ENCODE data around the gene CMTM5. TPM values are rescaled to one million over a fixed set of nuclear protein-coding genes. Genes with fewer than 3 reads are reported as not detected.

CMTM5 gene
- total RNA-seq, 1 donor from 2014 or later = not detected

DNA sequence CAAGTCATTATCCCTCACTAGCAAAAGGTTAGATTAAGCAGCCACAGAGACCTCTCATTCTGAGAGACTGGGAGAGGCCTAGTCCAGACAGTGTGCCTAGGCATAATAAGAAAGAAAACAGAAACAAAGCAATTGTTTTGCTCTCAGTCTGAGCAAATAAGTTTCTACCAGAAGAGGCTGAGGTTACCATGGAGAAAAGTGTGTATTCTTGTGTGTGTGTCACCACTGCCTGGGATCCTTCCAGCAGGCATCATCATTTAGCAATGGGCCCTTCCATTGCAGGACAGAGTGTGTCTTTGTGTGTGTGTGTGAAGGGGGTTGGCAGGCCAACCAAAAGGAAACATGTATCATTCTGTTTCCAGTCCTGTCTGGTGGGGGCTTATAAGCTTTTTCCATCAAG lies 15.5 kb upstream of the CMTM5 start:
- Mint-ChIP-seq H3K9me3 (no peaks in the 10 kb centered on the region), H3K4me1 (ENCODE audit: low read depth) (no peaks in the 10 kb centered on the region), H3K36me3 (ENCODE audit: low read depth) (no peaks in the 10 kb centered on the region), H3K27me3 (ENCODE audit: insufficient read depth) (peaks cover 15% of the 10 kb centered on the region), H3K4me3 (no peak overlapping the region), H3K27ac (no peak overlapping the region)
- intact Hi-C loops (cut with micrococcal nuclease) = no loop called here
- no peak for DNase-seq (ENCODE audit: low spot score)

DNA sequence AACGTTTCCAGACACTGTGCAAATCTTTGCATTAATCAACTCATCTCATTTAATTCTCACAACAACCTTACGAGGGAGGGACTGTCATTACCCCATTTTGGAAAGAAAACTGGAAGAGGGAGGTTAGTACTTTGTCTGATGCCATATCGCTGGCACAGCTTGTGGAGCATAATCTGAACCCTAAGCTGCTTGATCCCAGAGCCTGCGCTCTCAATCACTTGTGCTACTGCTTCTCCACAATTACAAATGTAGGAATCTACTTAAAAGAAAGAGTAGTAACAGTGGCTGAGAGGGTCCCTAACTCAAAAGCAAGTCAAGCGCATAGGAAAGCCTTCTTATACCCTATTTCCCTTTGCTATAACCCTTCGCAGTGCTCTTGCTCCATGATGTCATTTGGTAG lies 15.1 kb upstream of the CMTM5 start:
- no peak overlapping the region for H3K27ac Mint-ChIP-seq
- DNase-seq (ENCODE audit: low spot score) = no peak
- peaks cover 19% of the 10 kb centered on the region for H3K27me3 Mint-ChIP-seq (ENCODE audit: insufficient read depth)
- H3K4me1 Mint-ChIP-seq (ENCODE audit: low read depth) = no peaks in the 10 kb centered on the region
- no peaks in the 10 kb centered on the region for H3K9me3 Mint-ChIP-seq
- intact Hi-C loops (cut with micrococcal nuclease) = no loop called here
- no peak overlapping the region for H3K4me3 Mint-ChIP-seq
- H3K36me3 Mint-ChIP-seq (ENCODE audit: low read depth) = no peaks in the 10 kb centered on the region

DNA sequence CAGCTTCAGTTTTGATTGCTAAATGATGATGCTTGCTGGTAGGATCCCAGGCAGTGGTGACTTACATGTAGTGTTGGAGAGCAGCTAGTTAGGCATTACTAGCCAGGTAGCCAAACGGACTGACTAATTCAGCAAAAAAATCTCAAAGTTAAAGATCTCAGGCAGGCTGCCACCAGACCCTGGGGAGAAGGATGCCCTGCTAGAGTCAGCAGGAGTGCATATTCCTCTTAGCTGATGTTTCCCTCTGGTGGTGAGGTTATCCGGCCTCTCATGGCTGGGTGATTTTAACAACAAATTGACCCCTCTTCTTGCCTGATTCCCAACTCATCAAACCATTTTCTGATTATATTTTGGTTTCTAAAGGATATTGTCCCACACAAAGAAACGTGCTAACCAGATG lies 14.6 kb upstream of the CMTM5 start:
- H3K4me3 Mint-ChIP-seq = no peak overlapping the region
- no peak for DNase-seq (ENCODE audit: low spot score)
- H3K27me3 Mint-ChIP-seq (ENCODE audit: insufficient read depth) = peaks cover 23% of the 10 kb centered on the region
- H3K36me3 Mint-ChIP-seq (ENCODE audit: low read depth) = no peaks in the 10 kb centered on the region
- intact Hi-C loops (cut with micrococcal nuclease) = no loop called here
- no peaks in the 10 kb centered on the region for H3K4me1 Mint-ChIP-seq (ENCODE audit: low read depth)
- H3K27ac Mint-ChIP-seq = no peak overlapping the region
- no peaks in the 10 kb centered on the region for H3K9me3 Mint-ChIP-seq

DNA sequence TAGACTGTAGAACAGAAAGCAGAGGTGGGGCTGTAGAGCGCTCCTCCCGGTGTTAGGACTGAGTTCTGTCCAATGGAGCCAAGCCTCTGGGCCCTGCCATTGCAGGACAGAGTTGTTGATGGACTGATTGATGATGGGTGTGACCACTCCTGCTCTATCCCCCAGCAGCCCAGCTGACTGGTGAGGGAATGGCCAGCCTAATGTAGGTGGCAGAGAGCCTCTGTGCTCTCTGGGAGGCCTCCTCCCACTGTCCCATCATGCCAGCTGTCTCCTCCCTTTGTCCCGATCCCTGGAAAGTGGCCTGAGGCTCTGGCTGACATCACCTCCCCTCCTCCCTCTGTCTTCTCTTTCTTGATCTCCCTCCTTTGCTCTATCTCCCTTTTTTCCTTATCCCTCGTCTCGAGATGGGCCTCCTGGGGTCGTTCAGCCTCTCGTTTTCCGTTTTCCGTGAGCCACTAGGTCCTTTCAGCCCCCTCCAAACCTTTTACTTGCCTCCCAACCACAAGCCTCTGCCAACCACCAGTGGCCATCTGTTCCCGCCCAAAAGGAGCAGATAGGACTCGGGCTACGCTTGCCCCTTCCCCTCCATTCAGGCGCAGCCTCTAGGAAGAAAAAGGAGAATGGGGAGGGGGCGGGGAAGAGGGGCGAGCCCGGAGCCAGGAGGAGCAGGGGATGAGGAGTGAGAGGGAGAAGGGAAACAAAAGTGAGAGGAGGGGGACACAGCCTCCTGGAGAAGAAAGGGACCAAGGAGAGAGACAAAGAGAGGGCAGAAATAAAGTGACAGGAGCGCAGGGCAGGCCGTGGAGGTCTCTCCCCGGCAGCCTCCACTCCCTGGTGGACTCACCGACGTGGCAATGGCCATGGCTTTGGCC lies 12.4 kb upstream of the CMTM5 start:
- intact Hi-C loops (cut with micrococcal nuclease) = no loop called here
- no peak overlapping the region for H3K4me3 Mint-ChIP-seq
- no peak for DNase-seq (ENCODE audit: low spot score)
- peaks cover 31% of the 10 kb centered on the region for H3K27me3 Mint-ChIP-seq (ENCODE audit: insufficient read depth)
- no peaks in the 10 kb centered on the region for H3K4me1 Mint-ChIP-seq (ENCODE audit: low read depth)
- no peak overlapping the region for H3K27ac Mint-ChIP-seq
- H3K36me3 Mint-ChIP-seq (ENCODE audit: low read depth) = no peaks in the 10 kb centered on the region
- H3K9me3 Mint-ChIP-seq = no peaks in the 10 kb centered on the region

DNA sequence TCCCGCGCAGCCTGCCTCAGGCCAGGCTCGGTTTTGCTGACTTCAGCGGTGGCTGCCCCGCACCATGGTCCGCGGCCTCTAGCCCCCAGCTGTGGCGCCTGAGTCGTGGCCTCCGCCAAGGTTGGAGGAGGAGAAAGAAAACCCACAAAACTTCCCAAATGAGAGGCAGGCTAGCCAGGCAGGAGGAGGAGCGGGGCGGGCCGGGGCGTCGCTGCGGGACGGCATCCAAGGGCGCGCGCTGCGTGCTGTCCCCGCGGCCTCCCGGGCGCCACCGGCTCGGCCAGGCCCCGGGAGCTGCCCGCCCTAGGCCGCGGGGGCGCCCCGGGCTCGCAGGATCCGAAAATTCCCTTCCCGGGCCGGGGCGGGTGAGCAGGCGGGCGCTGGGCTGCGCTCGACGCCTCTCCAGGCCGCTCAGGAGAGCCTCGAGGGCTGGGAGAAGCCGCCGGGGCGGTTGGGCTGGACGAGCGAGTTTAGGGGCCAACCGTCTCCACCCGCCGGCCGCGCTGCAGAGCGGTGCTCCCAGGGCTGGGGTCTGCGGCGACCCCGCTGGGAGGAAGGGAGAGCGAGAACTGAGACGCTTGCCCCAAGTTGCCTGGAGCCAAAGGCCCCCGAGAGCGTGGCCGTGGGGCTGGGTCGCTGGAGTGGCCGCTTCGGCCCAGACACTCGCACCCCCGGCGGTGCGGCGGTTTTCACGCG lies 11.7 kb upstream of the CMTM5 start, which contains the start of gene EFS:
TSS of gene EFS (minus strand) at position 137 of the 696 bp plus-strand sequence. CDS start 147 bp downstream, outside the sequence.
- H3K4me3 Mint-ChIP-seq = no peak within 1 kb of the TSS
- H3K27me3 Mint-ChIP-seq (ENCODE audit: insufficient read depth) = peaks cover 31% of the 10 kb centered on the region
- DNase-seq (ENCODE audit: low spot score) = no peak
- no peaks in the 10 kb centered on the region for H3K36me3 Mint-ChIP-seq (ENCODE audit: low read depth)
- intact Hi-C loops (cut with micrococcal nuclease) = no loop called here
- no peaks in the 10 kb centered on the region for H3K9me3 Mint-ChIP-seq
- H3K4me1 Mint-ChIP-seq (ENCODE audit: low read depth) = no peaks in the 10 kb centered on the region
- H3K27ac Mint-ChIP-seq = no peak within 1 kb of the TSS

DNA sequence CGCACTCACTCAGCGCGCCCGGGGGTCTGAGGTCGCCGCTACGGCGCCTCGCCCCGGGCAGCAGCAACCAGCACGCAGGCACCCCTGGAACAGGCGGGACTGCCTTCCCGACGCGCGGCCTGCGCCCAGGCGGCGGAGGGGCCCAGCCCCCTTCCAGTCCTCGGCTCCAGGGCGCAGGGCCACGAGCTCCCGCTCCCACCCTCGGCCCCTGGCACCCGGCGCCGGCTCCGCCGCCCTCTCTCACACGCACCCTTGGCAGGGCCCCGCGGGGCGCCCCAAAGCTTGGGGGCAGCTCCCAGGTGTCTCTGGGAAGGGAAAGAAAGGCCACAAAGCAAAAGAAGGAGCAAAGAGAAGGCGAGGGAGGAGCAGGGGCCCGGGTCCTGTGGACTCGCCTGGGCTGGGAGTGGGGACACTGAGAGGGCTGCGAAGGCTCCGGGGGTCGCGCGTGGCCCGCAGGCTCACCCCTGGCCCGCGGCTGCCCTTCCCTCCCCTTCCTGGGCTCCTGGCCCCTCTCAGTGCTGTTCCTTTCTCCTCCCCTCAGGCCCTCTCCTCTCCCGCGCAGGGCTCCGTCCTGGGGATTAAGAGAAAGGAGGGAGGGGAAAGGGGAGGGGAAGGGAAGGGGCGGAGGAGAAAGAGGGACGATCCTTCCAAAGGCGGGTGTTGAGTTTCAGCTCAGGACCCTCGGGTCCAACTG lies 11.0 kb upstream of the CMTM5 start:
- intact Hi-C loops (cut with micrococcal nuclease) = no loop called here
- Mint-ChIP-seq H3K27ac (no peak overlapping the region), H3K4me3 (no peak overlapping the region), H3K9me3 (no peaks in the 10 kb centered on the region), H3K36me3 (ENCODE audit: low read depth) (no peaks in the 10 kb centered on the region), H3K27me3 (ENCODE audit: insufficient read depth) (peaks cover 31% of the 10 kb centered on the region), H3K4me1 (ENCODE audit: low read depth) (no peaks in the 10 kb centered on the region)
- no peak for DNase-seq (ENCODE audit: low spot score)

DNA sequence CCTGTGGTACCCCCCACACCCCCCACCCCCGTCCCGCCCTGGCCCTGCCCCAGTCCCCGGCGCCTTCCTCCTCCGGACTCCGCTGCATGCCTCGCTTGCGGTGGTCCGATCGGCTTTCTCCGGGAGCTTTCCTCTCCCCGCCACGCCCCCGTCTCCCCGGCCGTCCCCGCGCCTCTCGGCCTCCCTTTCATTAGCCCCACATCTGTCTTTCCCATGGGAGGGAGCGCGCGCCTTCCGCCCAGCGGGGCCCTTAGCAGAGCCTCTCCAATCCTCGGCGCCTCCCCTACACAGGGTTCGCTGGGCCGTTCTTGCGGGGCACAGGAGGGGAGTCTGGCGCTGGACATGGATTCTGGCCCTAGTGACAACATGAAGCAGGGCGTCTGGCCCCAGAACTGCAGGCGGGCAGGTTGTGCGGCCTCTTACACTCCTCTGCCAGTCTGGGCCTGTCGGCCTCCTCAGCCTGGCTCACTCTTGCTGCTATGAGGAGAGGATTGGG lies 10.4 kb upstream of the CMTM5 start:
- no peak overlapping the region for H3K4me3 Mint-ChIP-seq
- H3K36me3 Mint-ChIP-seq (ENCODE audit: low read depth) = no peaks in the 10 kb centered on the region
- no peaks in the 10 kb centered on the region for H3K4me1 Mint-ChIP-seq (ENCODE audit: low read depth)
- no peak for DNase-seq (ENCODE audit: low spot score)
- no peak overlapping the region for H3K27ac Mint-ChIP-seq
- H3K9me3 Mint-ChIP-seq = no peaks in the 10 kb centered on the region
- peaks cover 31% of the 10 kb centered on the region for H3K27me3 Mint-ChIP-seq (ENCODE audit: insufficient read depth)
- intact Hi-C loops (cut with micrococcal nuclease) = no loop called here

DNA sequence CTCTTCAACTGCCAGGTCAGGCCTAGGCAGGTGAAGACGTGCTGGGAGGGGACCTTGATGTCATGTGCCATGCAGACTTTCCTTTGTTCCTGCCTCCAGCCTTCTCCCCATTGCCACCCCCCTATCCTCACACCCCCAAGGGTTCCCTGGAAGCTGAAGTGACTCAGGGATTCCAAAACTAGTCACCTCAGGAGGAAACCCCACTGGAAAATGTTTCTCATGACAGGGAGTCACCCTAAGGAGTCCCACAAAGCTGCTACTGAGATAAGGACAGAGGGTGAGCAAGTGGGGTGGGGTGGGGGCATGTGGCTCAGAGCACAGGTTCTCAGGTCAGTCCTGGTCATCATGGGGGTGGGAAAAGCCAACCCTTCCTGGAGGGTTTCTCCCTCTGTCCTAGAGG lies 6.6 kb upstream of the CMTM5 start:
- intact Hi-C loops (cut with micrococcal nuclease) = no loop called here
- Mint-ChIP-seq H3K4me1 (ENCODE audit: low read depth) (no peaks in the 10 kb centered on the region), H3K4me3 (no peak overlapping the region), H3K9me3 (no peaks in the 10 kb centered on the region), H3K36me3 (ENCODE audit: low read depth) (no peaks in the 10 kb centered on the region), H3K27me3 (ENCODE audit: insufficient read depth) (peaks cover 18% of the 10 kb centered on the region), H3K27ac (no peak overlapping the region)
- no peak for DNase-seq (ENCODE audit: low spot score)

DNA sequence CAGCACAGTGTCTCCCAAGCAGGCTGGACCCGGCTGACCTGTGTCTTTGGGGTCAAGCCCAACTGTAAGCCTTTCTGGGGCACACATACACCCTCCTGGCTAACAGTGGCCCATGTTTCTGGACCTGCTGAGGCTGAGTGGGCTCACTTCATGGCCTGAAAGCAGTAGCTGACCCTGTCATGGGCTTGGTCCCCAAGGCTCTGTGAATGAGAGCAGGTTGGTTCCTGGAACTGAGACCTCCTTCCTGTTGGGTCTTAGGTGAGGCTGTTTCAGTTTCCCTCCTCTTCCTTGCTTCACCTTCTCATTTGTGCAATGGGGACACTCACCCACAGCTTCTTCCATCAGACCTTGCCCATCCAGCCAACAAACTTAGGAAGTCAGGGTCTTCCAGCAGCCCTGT lies 5.0 kb upstream of the CMTM5 start:
- intact Hi-C loops (cut with micrococcal nuclease) = no loop called here

DNA sequence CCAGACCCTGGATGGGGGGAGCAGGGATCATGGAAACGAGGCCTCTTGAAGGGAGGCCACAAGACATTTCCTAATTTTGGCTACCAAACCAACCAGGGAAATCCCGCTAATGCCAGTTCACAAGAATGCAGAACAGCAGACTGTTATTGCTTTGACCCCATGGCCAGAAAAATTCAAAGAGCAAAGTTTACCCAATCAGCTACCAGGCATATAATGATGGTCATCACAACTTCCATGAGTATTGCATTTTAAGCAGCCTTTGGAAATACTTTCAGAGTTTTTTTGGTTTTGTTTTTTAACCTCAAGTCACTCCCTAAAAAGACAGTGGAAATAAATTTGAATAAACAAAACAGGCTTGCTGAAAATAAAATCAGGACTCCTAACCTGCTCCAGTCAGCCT lies 4.3 kb upstream of the CMTM5 start, which contains the start of gene IL25:
TSS of gene IL25 (plus strand) at position 301 of the 400 bp plus-strand sequence.
- no peak within 1 kb of the TSS for H3K4me3 Mint-ChIP-seq
- H3K27ac Mint-ChIP-seq = no peak within 1 kb of the TSS

More for the DNA sequence above, 5.0 kb upstream of the CMTM5 start:
- H3K4me1 Mint-ChIP-seq (ENCODE audit: low read depth) = no peaks in the 10 kb centered on the region
- H3K4me3 Mint-ChIP-seq = no peak overlapping the region
- no peaks in the 10 kb centered on the region for H3K36me3 Mint-ChIP-seq (ENCODE audit: low read depth)
- no peak for DNase-seq (ENCODE audit: low spot score)
- H3K27me3 Mint-ChIP-seq (ENCODE audit: insufficient read depth) = peaks cover 13% of the 10 kb centered on the region
- H3K9me3 Mint-ChIP-seq = no peaks in the 10 kb centered on the region
- H3K27ac Mint-ChIP-seq = no peak overlapping the region

DNA sequence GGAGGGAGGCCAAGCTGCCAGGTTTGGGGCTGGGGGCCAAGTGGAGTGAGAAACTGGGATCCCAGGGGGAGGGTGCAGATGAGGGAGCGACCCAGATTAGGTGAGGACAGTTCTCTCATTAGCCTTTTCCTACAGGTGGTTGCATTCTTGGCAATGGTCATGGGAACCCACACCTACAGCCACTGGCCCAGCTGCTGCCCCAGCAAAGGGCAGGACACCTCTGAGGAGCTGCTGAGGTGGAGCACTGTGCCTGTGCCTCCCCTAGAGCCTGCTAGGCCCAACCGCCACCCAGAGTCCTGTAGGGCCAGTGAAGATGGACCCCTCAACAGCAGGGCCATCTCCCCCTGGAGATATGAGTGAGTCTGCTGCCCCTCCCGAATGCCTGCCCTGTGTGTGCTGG lies 3.8 kb upstream of the CMTM5 start:
- Mint-ChIP-seq H3K9me3 (no peaks in the 10 kb centered on the region), H3K4me1 (ENCODE audit: low read depth) (no peaks in the 10 kb centered on the region), H3K36me3 (ENCODE audit: low read depth) (no peaks in the 10 kb centered on the region), H3K27ac (no peak overlapping the region), H3K4me3 (no peak overlapping the region), H3K27me3 (ENCODE audit: insufficient read depth) (peaks cover 7% of the 10 kb centered on the region)
- no peak for DNase-seq (ENCODE audit: low spot score)
- intact Hi-C loops (cut with micrococcal nuclease) = no loop called here

More for the DNA sequence above, 4.3 kb upstream of the CMTM5 start, which contains the start of gene IL25:
- H3K27me3 Mint-ChIP-seq (ENCODE audit: insufficient read depth) = peaks cover 7% of the 10 kb centered on the region
- H3K9me3 Mint-ChIP-seq = no peaks in the 10 kb centered on the region
- no peaks in the 10 kb centered on the region for H3K36me3 Mint-ChIP-seq (ENCODE audit: low read depth)
- no peaks in the 10 kb centered on the region for H3K4me1 Mint-ChIP-seq (ENCODE audit: low read depth)
- DNase-seq (ENCODE audit: low spot score) = no peak
- intact Hi-C loops (cut with micrococcal nuclease) = no loop called here

DNA sequence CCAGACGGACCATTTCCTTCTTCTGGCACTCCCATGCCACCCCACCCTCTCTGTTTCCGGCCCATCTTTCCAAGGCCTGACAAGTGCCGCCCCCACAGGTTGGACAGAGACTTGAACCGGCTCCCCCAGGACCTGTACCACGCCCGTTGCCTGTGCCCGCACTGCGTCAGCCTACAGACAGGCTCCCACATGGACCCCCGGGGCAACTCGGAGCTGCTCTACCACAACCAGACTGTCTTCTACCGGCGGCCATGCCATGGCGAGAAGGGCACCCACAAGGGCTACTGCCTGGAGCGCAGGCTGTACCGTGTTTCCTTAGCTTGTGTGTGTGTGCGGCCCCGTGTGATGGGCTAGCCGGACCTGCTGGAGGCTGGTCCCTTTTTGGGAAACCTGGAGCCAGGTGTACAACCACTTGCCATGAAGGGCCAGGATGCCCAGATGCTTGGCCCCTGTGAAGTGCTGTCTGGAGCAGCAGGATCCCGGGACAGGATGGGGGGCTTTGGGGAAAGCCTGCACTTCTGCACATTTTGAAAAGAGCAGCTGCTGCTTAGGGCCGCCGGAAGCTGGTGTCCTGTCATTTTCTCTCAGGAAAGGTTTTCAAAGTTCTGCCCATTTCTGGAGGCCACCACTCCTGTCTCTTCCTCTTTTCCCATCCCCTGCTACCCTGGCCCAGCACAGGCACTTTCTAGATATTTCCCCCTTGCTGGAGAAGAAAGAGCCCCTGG lies 1.2 kb upstream of the CMTM5 start:
- Mint-ChIP-seq H3K9me3 (no peaks in the 10 kb centered on the region), H3K27me3 (ENCODE audit: insufficient read depth) (peaks cover 2% of the 10 kb centered on the region), H3K36me3 (ENCODE audit: low read depth) (no peaks in the 10 kb centered on the region), H3K27ac (no peak overlapping the region), H3K4me1 (ENCODE audit: low read depth) (no peaks in the 10 kb centered on the region), H3K4me3 (no peak overlapping the region)
- intact Hi-C loops (cut with micrococcal nuclease) = no loop called here
- no peak for DNase-seq (ENCODE audit: low spot score)

Measured in activated T-helper 1 cell treated with anti-CD3 and anti-CD28 coated beads, Interleukin-12 subunit alpha, Interleukin-12 subunit beta, Interleukin-2, Interleukin-4 antibody, amounts not matched to agents 30 ng/mL and 10 ng/mL and 1 ng/mL, durations not matched to agents 14 hours and 24 hours and 36 hours (primary cell).